Ovary (tissue), 9 donors: ENCODE measurements around the gene BRIX1. TPM values are rescaled to one million over a fixed set of nuclear protein-coding genes. Genes with fewer than 3 reads are reported as not detected.
"Not testable (repeated sequence)": the region's sequence is repeated elsewhere in the genome, so short reads cannot be mapped to it uniquely, and the experiment has no call there.

Source experiments
- DNase-seq, 5 donors: peaks; one replicate each; pipeline ENCODE4 v3.0.0-alpha.2; 2019 to 2020
- H3K27ac ChIP-seq, 2 donors: fragments of 200-600 bp; one replicate each; pipeline versions ENCODE4 v1.5.1 to v1.8.0; 2019 to 2022
- H3K27me3 ChIP-seq: fragments of 200-600 bp; one replicate; pipeline ENCODE4 v1.8.0; 2022
- H3K36me3 ChIP-seq: fragments of 200-600 bp; sonication (generic); one replicate; pipeline ENCODE4 v1.5.1; 2019
- H3K4me1 ChIP-seq: one replicate; pipeline ENCODE4 v1.8.1; 2013; ENCODE audit warnings: mild to moderate bottlenecking, moderate library complexity; ENCODE audit not compliant: insufficient read depth
- H3K4me3 ChIP-seq: fragments of 200-600 bp; sonication (generic); one replicate; pipeline ENCODE4 v1.5.1; 2017
- H3K9me3 ChIP-seq, 2 donors: fragments of 200-600 bp in 1 of 2; sonication (generic) in 1 of 2; one replicate each; pipeline versions ENCODE4 v1.5.1 to v1.8.1; 2013 to 2019; ENCODE audit warnings: mild to moderate bottlenecking in 1 of 2, moderate library complexity in 1 of 2
- EP300 ChIP-seq: sonication (generic); formaldehyde crosslinking; IDR thresholded peaks from one replicate; pipeline ENCODE4 v1.6.1; 2017; ENCODE audit warnings: antibody characterized with exemption
- POLR2A ChIP-seq: fragments of 450-650 bp; IDR thresholded peaks from one replicate; pipeline ENCODE4 v1.6.1; 2017; ENCODE audit warnings: antibody characterized with exemption, mild to moderate bottlenecking, moderate library complexity
- WGBS, 3 donors: extraction: QIAGEN DNeasy Blood & Tissue Kit in 1 of 3; methylation state at CpG; one replicate each; pipeline versions ENCODE4 v1.1.5 to v1.1.7; 2013 to 2017; 5-methylcytosine and 5-hydroxymethylcytosine counted together
- intact Hi-C, 4 donors: fragments of 100-400 bp; cut with DNase I; formaldehyde crosslinking; loops; one replicate each; pipeline versions ENCODE4 v1.11.0 to v1.15.1; 2022 to 2023
- polyA plus RNA-seq, 2 donors: library from polyadenylated mRNA; stranded (reverse); fragments of 200-250 nt in 1 of 2; fragments of 350-450 nt in 1 of 2; fragmentation: Illumina TruSeq in 1 of 2; extraction: RNeasy Lipid Tissue Mini Kit (QIAGEN cat#74804) in 1 of 2; gene quantifications; one replicate each; pipeline ENCODE4 v1.2.3, GENCODE V29; 2013 to 2014
- total RNA-seq, 7 donors: library from RNA; depleted of rRNA in 2 of 7; stranded (reverse); fragments of >200 nt in 2 of 7; fragmentation: NEBNext Ultra II Directional in 3 of 7; extraction: Animal tissue kit (Norgen Biotek cat#: 25700) in 3 of 7; gene quantifications; one replicate each; pipeline versions ENCODE4 v1.1.0 to v1.2.4, GENCODE V29; 2016 to 2023
- TF ChIP-seq, protein P1 (sequence below), 3 donors: fragments of 450-650 bp in 2 of 3; fragments of 200-600 bp in 1 of 3; IDR thresholded peaks; one replicate each; pipeline versions ENCODE4 v1.5.1 to v1.8.0; 2016 to 2022; ENCODE audit warnings: antibody characterized with exemption in 3 of 3, mild to moderate bottlenecking in 1 of 3
- donor health status: DM: no; HTN: no; CAD: no; lungs with moderate emphysema.
- donor health status: DM: no; HTN: no; CAD: no.
- donor health status: Bipolar disorder and iron deficiency.
- donor health status: DM: yes; HTN: yes; CAD: no.
- donor health status: DM: no; HTN: no; CAD: no.
- donor health status: DM: yes; HTN: yes; CAD: no.

Gene BRIX1
- total and polyA plus RNA-seq, 9 donors: 15.5 to 33.9 (median 23.9) TPM

DNA sequence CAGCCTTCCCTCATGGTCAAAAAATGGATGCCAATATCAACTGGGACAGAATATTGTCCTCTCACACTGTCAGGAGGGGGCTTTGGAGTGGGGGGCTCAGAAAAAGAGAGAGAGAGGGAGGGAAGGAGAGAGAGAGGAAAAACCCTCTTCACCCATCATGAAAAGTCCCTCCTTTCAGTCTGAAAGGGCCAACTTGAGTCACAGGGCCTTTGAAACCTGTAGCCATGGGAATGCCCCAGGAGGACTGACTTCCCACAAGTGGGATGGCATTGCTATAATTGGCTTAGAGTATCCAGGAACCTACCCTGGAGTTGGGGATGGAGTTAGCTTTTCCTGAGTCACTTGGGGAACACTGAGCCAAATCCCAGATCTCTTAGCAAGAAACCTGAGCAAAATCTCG lies 55.0 kb downstream of the BRIX1 start:
- intact Hi-C loops: no loop called here
- Histone ChIP-seq H3K4me3 (no peak overlapping the region), H3K4me1 (no peaks in the 10 kb centered on the region), H3K27me3 (no peaks in the 10 kb centered on the region), H3K27ac (no peak overlapping the region), H3K9me3 (no peaks in the 10 kb centered on the region), H3K36me3 (no peaks in the 10 kb centered on the region)
- no peak for TF ChIP-seq EP300
- TF ChIP-seq POLR2A: no peak
- TF ChIP-seq, protein P1, sequence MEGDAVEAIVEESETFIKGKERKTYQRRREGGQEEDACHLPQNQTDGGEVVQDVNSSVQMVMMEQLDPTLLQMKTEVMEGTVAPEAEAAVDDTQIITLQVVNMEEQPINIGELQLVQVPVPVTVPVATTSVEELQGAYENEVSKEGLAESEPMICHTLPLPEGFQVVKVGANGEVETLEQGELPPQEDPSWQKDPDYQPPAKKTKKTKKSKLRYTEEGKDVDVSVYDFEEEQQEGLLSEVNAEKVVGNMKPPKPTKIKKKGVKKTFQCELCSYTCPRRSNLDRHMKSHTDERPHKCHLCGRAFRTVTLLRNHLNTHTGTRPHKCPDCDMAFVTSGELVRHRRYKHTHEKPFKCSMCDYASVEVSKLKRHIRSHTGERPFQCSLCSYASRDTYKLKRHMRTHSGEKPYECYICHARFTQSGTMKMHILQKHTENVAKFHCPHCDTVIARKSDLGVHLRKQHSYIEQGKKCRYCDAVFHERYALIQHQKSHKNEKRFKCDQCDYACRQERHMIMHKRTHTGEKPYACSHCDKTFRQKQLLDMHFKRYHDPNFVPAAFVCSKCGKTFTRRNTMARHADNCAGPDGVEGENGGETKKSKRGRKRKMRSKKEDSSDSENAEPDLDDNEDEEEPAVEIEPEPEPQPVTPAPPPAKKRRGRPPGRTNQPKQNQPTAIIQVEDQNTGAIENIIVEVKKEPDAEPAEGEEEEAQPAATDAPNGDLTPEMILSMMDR (IDR thresholded peaks at IDR 0.05): no peak
- WGBS, 3 donors: 56 to 81% (median 74%) methylated on average over 1 of the region's 1 CpG
- no peak for DNase-seq

DNA sequence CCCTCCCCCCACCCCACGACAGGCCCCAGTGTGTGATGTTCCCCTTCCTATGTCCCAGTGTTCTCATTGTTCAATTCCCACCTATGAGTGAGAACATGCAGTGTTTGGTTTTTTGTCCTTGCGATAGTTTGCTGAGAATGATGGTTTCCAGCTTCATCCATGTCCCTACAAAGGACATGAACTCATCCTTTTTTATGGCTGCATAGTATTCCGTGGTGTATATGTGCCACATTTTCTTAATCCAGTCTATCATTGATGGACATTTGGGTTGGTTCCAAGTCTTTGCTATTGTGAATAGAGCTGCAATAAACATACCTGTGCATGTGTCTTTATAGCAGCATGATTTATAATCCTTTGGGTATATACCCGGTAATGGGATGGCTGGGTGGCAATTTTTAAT lies 56.1 kb downstream of the BRIX1 start:
- intact Hi-C loops, H3K36me3 ChIP-seq, H3K27me3 ChIP-seq, H3K4me3 ChIP-seq, DNase-seq, H3K4me1 ChIP-seq, H3K27ac ChIP-seq, H3K9me3 ChIP-seq: not testable (repeated sequence)
- WGBS, 3 donors: 90 to 98% (median 94%) methylated on average over 3 to 4 of the region's 4 CpGs

Other genes starting within 250 kb of the BRIX1 start
- gene TTC23L, start 76.5 kb upstream of the BRIX1 start, total RNA-seq: 1 to 10 TPM in 3 of 7 donors, under 1 TPM in 4; 0.15 to 3.3 (median 0.92) TPM
- gene TTC23L, start 76.5 kb upstream of the BRIX1 start, polyA plus RNA-seq: under 1 TPM; 0.31 to 0.37 TPM
- 10 to 100 TPM in 6 of 7 donors, 1 to 10 TPM in 1; 7.6 to 21.9 (median 18.5) TPM for gene RAD1, start 207 bp upstream of the BRIX1 start, total RNA-seq
- gene RAD1, start 207 bp upstream of the BRIX1 start, polyA plus RNA-seq: 10 to 100 TPM; 14.3 to 27.3 TPM
- gene DNAJC21, start 13.8 kb downstream of the BRIX1 start, total RNA-seq: 10 to 100 TPM; 21.6 to 38.7 (median 35.2) TPM
- 10 to 100 TPM; 19.4 to 31.8 TPM for gene DNAJC21, start 13.8 kb downstream of the BRIX1 start, polyA plus RNA-seq
- gene AGXT2, start 132.2 kb downstream of the BRIX1 start, total RNA-seq: under 1 TPM in 1 of 7 donors, not detected in 6; 0.10 TPM
- gene AGXT2, start 132.2 kb downstream of the BRIX1 start, polyA plus RNA-seq: under 1 TPM in 1 of 2 donors, not detected in 1; 0.15 TPM